Gastrocnemius medialis (tissue), 4 donors: Measurements from ENCODE around the gene ZFP62.
"Not testable (repeated sequence)": the region's sequence is repeated elsewhere in the genome, so short reads cannot be mapped to it uniquely, and the experiment has no call there.

Experiments
- CTCF ChIP-seq, 5 experiments: fragments of 450-650 bp in 3 of 5; fragments of 200-600 bp in 2 of 5; sonication (generic) in 2 of 5; IDR thresholded peaks in 4 of 5; conservative IDR thresholded peaks in 1 of 5; 1 replicate in 4 of 5; 2 replicates in 1 of 5; pipeline ENCODE4 v1.5.1; 2016 to 2019; ENCODE audit warnings: antibody characterized with exemption in 5 of 5, mild to moderate bottlenecking in 3 of 5, moderate library complexity in 3 of 5
- POLR2A ChIP-seq, 2 donors: fragments of 450-650 bp; IDR thresholded peaks; one replicate each; pipeline ENCODE4 v1.6.1; 2017; ENCODE audit warnings: antibody characterized with exemption in 2 of 2, mild to moderate bottlenecking in 2 of 2, moderate library complexity in 2 of 2

GRCh38 chr5:180827374-180827773 is 33.7 kb downstream of the ZFP62 start:
- TF ChIP-seq POLR2A (IDR thresholded peaks at IDR 0.05); CTCF (IDR thresholded peaks at IDR 0.05 in 4 of 5, conservative IDR thresholded peaks at IDR 0.05 in 1 of 5): not testable (repeated sequence)
